ENCODE measurements around the gene ADAM19.

ADAM19 gene

GRCh38 chr5:157563373-157563928 is 12.1 kb downstream of the ADAM19 start:
- DNase-seq (ENCODE audit: low read depth in 2 of 3, low spot score in 1 of 3), result no peak

- no peak for DNase-seq (ENCODE audit: low read depth in 2 of 3, low spot score in 1 of 3)
These were observed 13.4 kb downstream of the ADAM19 start for GRCh38 chr5:157562111-157562581.

- no peak for DNase-seq (ENCODE audit: low read depth in 2 of 3, low spot score in 1 of 3)
These were observed 14.5 kb downstream of the ADAM19 start for GRCh38 chr5:157561110-157561509.

GRCh38 chr5:157559301-157559700 is 16.3 kb downstream of the ADAM19 start:
- no peak for DNase-seq (ENCODE audit: low read depth in 2 of 3, low spot score in 1 of 3)

GRCh38 chr5:157558681-157559080 is 16.9 kb downstream of the ADAM19 start:
- no peak for DNase-seq (ENCODE audit: low read depth in 2 of 3, low spot score in 1 of 3)

GRCh38 chr5:157558041-157558595 is 17.5 kb downstream of the ADAM19 start:
- DNase-seq (ENCODE audit: low read depth in 2 of 3, low spot score in 1 of 3), result no peak

- no peak for DNase-seq (ENCODE audit: low read depth in 2 of 3, low spot score in 1 of 3)
These were observed 18.8 kb downstream of the ADAM19 start for GRCh38 chr5:157556615-157557418.

- no peak for DNase-seq (ENCODE audit: low read depth in 2 of 3, low spot score in 1 of 3)
These were observed 20.4 kb downstream of the ADAM19 start for GRCh38 chr5:157555037-157555640.

- no peak for DNase-seq (ENCODE audit: low read depth in 2 of 3, low spot score in 1 of 3)
These were observed 21.2 kb downstream of the ADAM19 start for GRCh38 chr5:157554179-157555036.

GRCh38 chr5:157552650-157553049 is 22.9 kb downstream of the ADAM19 start:
- DNase-seq (ENCODE audit: low read depth in 2 of 3, low spot score in 1 of 3), result no peak

GRCh38 chr5:157550663-157551062 is 24.9 kb downstream of the ADAM19 start:
- DNase-seq (ENCODE audit: low read depth in 2 of 3, low spot score in 1 of 3), result no peak

GRCh38 chr5:157549954-157550549 is 25.5 kb downstream of the ADAM19 start:
- no peak for DNase-seq (ENCODE audit: low read depth in 2 of 3, low spot score in 1 of 3)

GRCh38 chr5:157549283-157549629 is 26.3 kb downstream of the ADAM19 start:
- DNase-seq (ENCODE audit: low read depth in 2 of 3, low spot score in 1 of 3), result no peak

GRCh38 chr5:157548513-157549282 is 26.9 kb downstream of the ADAM19 start:
- DNase-seq (ENCODE audit: low read depth in 2 of 3, low spot score in 1 of 3), result no peak

- no peak for DNase-seq (ENCODE audit: low read depth in 2 of 3, low spot score in 1 of 3)
These were observed 27.5 kb downstream of the ADAM19 start for GRCh38 chr5:157547941-157548512.

GRCh38 chr5:157546456-157547100 is 29.0 kb downstream of the ADAM19 start:
- no peak for DNase-seq (ENCODE audit: low read depth in 2 of 3, low spot score in 1 of 3)

- no peak for DNase-seq (ENCODE audit: low read depth in 2 of 3, low spot score in 1 of 3)
These were observed 29.8 kb downstream of the ADAM19 start for GRCh38 chr5:157545610-157546310.

GRCh38 chr5:157544623-157544989 is 31.0 kb downstream of the ADAM19 start:
- no peak for DNase-seq (ENCODE audit: low read depth in 2 of 3, low spot score in 1 of 3)
